Neural crest cell (in vitro differentiated cells): ENCODE measurements around the gene NUAK2. TPM values are rescaled to one million over a fixed set of nuclear protein-coding genes. Genes with fewer than 3 reads are reported as not detected.

Source experiments
- DNase-seq: peaks from one replicate; pipeline ENCODE4 v3.0.0; 2021; ENCODE audit warnings: low read depth, mixed read lengths, low spot score
- H3K27ac Mint-ChIP-seq: one replicate; pipeline ENCODE4 v1.8.0; 2021; ENCODE audit warnings: mild to moderate bottlenecking, mixed read lengths; ENCODE audit not compliant: unreplicated experiment
- H3K27me3 Mint-ChIP-seq: 2 replicates; pipeline ENCODE4 v1.8.0; 2021; ENCODE audit warnings: low read depth, mild to moderate bottlenecking, mixed read lengths
- H3K36me3 Mint-ChIP-seq: 2 replicates; pipeline ENCODE4 v1.8.0; 2021; ENCODE audit warnings: low read depth, mild to moderate bottlenecking, mixed read lengths
- H3K4me1 Mint-ChIP-seq: 2 replicates; pipeline ENCODE4 v1.8.0; 2021; ENCODE audit warnings: mixed read lengths
- H3K4me3 Mint-ChIP-seq: one replicate; pipeline ENCODE4 v1.8.0; 2021; ENCODE audit warnings: mild to moderate bottlenecking, mixed read lengths
- H3K9me3 Mint-ChIP-seq: 2 replicates; pipeline ENCODE4 v1.8.0; 2021; ENCODE audit warnings: mixed read lengths
- total RNA-seq: library from RNA; stranded (reverse); gene quantifications from 2 replicates; pipeline ENCODE4 v1.2.1, GENCODE V29; 2021
- TF ChIP-seq, protein P1 (sequence below): fragments of 200-600 bp; sonication (generic); conservative IDR thresholded peaks from 2 replicates; pipeline ENCODE4 v1.5.0; 2021; ENCODE audit warnings: antibody characterized with exemption, mild to moderate bottlenecking

The NUAK2 gene
- total RNA-seq, 1 donor from 2014 or later, result 15.4 TPM

DNA sequence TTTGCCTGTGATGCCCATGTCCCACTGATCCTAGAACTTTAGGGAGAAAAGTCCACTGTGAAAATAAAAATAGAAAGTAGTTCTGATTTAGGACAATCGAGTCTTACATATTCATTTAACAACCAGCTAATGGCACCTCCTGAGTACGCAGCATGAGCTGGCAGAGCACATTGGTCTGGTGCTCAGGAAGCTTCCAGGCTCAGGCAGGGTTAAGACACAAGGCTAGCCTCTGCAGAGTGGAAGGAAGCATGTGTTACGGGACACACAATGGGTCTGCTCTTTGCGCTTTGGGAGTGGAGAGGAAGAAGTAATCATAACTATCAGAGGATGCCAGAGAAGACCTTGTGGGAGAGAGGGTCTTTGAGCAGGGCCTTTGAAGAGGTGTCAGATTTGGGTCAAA, 39.3 kb upstream of the NUAK2 start:
- TF ChIP-seq, protein P1, sequence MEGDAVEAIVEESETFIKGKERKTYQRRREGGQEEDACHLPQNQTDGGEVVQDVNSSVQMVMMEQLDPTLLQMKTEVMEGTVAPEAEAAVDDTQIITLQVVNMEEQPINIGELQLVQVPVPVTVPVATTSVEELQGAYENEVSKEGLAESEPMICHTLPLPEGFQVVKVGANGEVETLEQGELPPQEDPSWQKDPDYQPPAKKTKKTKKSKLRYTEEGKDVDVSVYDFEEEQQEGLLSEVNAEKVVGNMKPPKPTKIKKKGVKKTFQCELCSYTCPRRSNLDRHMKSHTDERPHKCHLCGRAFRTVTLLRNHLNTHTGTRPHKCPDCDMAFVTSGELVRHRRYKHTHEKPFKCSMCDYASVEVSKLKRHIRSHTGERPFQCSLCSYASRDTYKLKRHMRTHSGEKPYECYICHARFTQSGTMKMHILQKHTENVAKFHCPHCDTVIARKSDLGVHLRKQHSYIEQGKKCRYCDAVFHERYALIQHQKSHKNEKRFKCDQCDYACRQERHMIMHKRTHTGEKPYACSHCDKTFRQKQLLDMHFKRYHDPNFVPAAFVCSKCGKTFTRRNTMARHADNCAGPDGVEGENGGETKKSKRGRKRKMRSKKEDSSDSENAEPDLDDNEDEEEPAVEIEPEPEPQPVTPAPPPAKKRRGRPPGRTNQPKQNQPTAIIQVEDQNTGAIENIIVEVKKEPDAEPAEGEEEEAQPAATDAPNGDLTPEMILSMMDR, result no peak
- no peak overlapping the region for H3K4me3 Mint-ChIP-seq

DNA sequence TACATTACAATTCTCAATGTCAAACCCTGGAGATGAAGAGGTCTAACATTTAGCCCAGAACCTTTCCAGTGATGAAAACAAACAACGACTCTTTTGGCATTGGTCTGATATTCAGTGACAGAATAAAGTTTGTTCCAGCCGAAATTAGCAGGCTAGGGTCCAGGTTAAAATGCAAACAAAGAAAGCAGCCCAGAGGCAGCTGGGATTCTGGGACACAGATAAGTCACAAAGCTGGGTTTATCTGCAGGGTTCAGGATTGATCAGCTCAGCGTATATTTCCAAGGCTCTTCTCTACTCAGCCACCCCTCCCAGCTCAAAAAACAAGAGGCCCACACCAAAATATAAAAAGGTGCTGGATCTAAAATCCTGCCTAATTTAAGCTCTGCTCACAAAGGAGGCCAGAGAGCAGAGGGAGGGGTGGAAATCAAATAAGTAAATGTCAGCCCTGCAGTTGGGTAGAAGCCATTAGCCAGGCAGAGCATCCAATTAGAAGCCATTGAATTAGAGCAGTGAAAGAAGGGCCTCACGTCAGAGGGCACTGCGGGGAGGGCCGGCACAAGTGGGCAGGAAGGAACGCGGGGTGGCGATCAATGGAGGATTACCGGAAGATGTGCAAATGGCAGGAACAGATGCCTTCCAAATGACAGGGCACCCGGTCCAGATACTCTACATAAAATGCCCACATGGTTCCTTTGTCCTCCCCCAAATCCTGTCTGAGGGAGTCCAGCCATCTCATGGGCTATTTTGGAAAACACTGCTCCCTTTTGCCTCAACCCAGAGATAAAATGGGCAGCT, 38.4 kb upstream of the NUAK2 start:
- TF ChIP-seq, protein P1, result no peak
- H3K9me3 Mint-ChIP-seq, result no peaks in the 10 kb centered on the region
- no peaks in the 10 kb centered on the region for H3K27me3 Mint-ChIP-seq
- no peak for DNase-seq
- peak overlapping the region; percentile 87 for H3K27ac Mint-ChIP-seq
- no peaks in the 10 kb centered on the region for H3K36me3 Mint-ChIP-seq
- H3K4me3 Mint-ChIP-seq, result peak overlapping the region; percentile 73
- H3K4me1 Mint-ChIP-seq, result peaks cover 57% of the 10 kb centered on the region

More for the DNA sequence above, 39.3 kb upstream of the NUAK2 start:
- Mint-ChIP-seq H3K4me1 (peaks cover 54% of the 10 kb centered on the region), H3K27me3 (no peaks in the 10 kb centered on the region), H3K36me3 (no peaks in the 10 kb centered on the region), H3K9me3 (no peaks in the 10 kb centered on the region), H3K27ac (peak overlapping the region; percentile 58)
- no peak for DNase-seq

DNA sequence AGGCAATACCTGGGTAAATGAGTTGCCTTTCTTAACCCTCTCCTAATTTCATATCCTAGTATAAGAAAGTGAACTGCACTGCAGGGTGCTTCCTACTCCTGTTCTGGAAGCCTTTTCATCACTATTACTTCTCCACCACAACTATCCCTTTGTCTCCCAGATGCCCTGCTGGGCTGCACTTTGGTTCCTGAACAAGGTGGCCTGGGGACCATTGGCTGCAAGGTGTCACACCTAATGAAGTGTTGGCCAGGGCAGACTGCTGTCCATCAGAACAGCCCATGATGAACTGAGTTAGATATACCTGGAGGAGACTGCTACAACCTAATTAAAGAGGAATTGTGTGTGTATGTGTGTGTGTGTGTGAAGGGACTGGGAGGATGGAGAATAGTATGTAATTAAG, 37.0 kb upstream of the NUAK2 start:
- H3K27ac Mint-ChIP-seq, result no peak overlapping the region
- no peak for DNase-seq
- TF ChIP-seq, protein P1, result no peak
- H3K9me3 Mint-ChIP-seq, result no peaks in the 10 kb centered on the region
- H3K27me3 Mint-ChIP-seq, result no peaks in the 10 kb centered on the region
- H3K4me3 Mint-ChIP-seq, result no peak overlapping the region
- H3K4me1 Mint-ChIP-seq, result peaks cover 68% of the 10 kb centered on the region
- H3K36me3 Mint-ChIP-seq, result no peaks in the 10 kb centered on the region

DNA sequence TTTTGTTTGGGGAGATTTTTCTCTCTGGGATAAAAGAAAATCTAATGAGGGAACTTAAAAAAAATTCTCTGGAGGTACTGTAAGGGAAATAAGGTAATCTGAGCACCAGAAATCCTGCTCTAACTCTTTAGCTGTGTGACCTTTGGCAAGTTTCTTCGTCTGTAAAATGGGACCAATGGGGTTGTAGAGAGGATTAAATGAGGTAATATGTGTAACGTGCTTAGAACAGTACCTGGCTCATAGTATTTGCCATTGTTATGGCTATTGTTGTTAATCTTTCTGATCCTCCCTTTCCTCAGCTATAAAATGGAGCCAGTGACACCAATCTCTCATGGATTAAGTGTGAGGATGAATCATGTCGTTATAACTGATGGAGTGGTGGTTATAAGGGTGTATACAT, 36.0 kb upstream of the NUAK2 start:
- TF ChIP-seq, protein P1, result no peak
- Mint-ChIP-seq H3K36me3 (no peaks in the 10 kb centered on the region), H3K27ac (peak overlapping the region; percentile 96), H3K4me1 (peaks cover 71% of the 10 kb centered on the region), H3K9me3 (no peaks in the 10 kb centered on the region), H3K4me3 (peak overlapping the region; percentile 72), H3K27me3 (no peaks in the 10 kb centered on the region)
- DNase-seq, result no peak

DNA sequence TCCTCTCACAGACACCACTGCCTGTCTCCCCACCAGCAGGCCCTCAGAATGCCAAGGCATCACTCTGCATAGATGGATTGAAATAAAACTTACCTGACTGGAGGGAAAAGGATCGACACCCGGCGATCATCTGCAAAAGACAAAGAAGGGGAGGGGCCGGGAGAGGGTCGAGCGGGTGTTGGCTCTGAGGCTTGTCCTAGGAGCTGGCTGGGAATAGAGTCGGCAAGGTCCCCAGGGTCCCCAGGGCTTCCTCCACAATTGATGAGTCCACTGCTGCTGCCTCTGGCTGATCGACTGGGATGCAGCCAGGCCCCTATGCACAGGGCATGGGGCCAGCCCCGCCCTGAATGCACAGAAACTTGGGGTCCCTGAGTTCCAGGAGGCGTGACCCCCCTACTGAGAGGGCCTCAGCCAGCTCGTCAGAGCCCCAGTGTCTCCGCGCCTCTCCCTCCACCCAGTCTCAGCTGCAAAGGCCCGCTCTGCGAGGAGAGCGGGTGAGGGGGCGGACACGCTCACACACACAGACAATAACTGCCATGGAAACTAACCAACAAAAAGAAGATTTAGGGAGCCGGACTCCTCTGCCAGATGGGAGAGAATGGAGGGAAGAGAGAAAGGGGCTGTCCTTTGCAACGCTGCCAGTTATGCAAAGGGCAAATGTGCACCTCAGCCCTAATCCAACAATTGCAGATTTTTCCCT, 35.0 kb upstream of the NUAK2 start, which contains the start of gene KLHDC8A:
KLHDC8A (minus strand) TSS at position 483 of the 700 bp plus-strand sequence. CDS start 13,318 bp downstream, outside the sequence.
- Mint-ChIP-seq H3K27ac (peak within 1 kb of the TSS; percentile 96), H3K36me3 (no peaks in the 10 kb centered on the region), H3K9me3 (no peaks in the 10 kb centered on the region), H3K4me1 (peaks cover 73% of the 10 kb centered on the region), H3K4me3 (peak within 1 kb of the TSS; percentile 72), H3K27me3 (no peaks in the 10 kb centered on the region)
- TF ChIP-seq, protein P1, result no peak
- peak; percentile 23 for DNase-seq
